ENCODE data around the gene SLC45A1.

DNA sequence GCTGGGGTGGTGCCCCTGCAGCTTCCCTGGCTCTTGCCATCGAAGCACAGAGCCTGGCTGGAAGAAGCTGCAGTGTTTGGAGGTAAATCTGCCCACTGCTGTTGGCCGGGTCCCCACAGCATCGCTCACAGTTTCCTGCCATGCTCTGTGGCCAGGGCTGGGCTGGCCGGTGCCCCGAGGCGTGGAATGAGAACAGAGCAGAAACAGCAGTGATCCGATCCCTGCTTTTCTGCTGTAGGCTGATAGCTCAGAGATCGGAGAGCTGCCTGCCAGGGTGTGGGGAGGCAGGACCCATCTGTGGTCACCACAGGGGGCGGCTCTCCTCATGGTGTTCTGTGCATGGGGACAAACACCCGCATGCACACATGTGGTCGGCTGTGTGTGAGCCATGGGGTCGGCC is 11.5 kb downstream of the SLC45A1 start:
- TF ChIP-seq EZH2 (IDR thresholded peaks at IDR 0.05; ENCODE audit: low read length) = no peak
- TF ChIP-seq, protein P1, sequence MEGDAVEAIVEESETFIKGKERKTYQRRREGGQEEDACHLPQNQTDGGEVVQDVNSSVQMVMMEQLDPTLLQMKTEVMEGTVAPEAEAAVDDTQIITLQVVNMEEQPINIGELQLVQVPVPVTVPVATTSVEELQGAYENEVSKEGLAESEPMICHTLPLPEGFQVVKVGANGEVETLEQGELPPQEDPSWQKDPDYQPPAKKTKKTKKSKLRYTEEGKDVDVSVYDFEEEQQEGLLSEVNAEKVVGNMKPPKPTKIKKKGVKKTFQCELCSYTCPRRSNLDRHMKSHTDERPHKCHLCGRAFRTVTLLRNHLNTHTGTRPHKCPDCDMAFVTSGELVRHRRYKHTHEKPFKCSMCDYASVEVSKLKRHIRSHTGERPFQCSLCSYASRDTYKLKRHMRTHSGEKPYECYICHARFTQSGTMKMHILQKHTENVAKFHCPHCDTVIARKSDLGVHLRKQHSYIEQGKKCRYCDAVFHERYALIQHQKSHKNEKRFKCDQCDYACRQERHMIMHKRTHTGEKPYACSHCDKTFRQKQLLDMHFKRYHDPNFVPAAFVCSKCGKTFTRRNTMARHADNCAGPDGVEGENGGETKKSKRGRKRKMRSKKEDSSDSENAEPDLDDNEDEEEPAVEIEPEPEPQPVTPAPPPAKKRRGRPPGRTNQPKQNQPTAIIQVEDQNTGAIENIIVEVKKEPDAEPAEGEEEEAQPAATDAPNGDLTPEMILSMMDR (optimal IDR thresholded peaks at IDR 0.05 in 1 of 3, IDR thresholded peaks at IDR 0.05 in 1 of 3, conservative IDR thresholded peaks at IDR 0.05 in 1 of 3; ENCODE audit: extremely low read depth in 1 of 3, insufficient read depth in 2 of 3, low read length in 3 of 3) = no peak
